ENCODE data around the gene FSTL3.

DNA sequence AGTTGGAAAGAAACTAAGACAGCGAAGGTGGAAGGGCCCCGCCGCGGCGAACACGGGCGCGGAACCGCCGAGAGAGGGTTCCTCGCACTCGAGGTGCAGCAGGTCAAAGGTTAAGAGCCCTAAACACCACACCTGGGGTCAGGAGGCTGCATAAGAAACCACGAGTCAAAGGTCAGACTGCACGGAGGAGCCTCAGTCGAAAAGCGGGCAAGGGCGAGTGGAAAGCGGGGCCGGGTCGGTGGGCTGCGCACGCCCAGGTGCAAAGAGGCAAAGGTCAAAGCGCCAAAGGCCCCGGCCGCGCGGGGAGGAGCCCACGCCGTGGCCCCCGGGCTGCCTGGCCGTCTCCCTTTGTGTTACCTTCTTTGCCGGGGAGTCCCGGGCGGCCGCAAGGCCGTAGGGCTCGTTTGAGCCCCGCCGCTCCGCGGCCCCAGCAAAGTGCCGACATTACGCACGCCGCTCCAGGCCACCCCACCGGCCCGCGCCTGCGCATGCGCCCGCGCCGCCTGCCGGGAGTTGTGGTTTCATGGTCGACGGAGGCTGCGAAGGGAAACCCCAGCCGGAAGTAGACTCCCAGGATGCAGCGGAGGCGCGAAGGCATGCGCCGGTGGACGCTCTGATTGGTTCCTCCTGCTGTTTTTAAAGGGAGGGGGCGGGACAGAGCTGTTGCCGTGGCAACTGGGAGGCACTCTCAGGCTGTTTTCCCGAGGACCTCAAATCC is 43.0 kb upstream of the FSTL3 start, which contains the start of gene POLRMT:
- TF ChIP-seq, protein P1, sequence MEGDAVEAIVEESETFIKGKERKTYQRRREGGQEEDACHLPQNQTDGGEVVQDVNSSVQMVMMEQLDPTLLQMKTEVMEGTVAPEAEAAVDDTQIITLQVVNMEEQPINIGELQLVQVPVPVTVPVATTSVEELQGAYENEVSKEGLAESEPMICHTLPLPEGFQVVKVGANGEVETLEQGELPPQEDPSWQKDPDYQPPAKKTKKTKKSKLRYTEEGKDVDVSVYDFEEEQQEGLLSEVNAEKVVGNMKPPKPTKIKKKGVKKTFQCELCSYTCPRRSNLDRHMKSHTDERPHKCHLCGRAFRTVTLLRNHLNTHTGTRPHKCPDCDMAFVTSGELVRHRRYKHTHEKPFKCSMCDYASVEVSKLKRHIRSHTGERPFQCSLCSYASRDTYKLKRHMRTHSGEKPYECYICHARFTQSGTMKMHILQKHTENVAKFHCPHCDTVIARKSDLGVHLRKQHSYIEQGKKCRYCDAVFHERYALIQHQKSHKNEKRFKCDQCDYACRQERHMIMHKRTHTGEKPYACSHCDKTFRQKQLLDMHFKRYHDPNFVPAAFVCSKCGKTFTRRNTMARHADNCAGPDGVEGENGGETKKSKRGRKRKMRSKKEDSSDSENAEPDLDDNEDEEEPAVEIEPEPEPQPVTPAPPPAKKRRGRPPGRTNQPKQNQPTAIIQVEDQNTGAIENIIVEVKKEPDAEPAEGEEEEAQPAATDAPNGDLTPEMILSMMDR (IDR thresholded peaks at IDR 0.05) = no peak
- TF ChIP-seq EZH2 (IDR thresholded peaks at IDR 0.05) = peak; percentile 20
